GM19023 (cell line): ENCODE results near the gene LMAN1L.

Source experiments
- ATAC-seq: cut with Tn5 transposase; IDR thresholded peaks from one replicate; pipeline ENCODE4 v1.9.1; 2021; ENCODE audit warnings: mild to moderate bottlenecking, moderate library complexity; ENCODE audit not compliant: unreplicated experiment

LMAN1L gene

GRCh38 chr15:74854453-74855022, 41.9 kb downstream of the LMAN1L start:
- ATAC-seq = no peak

GRCh38 chr15:74855857-74856256, 43.2 kb downstream of the LMAN1L start:
- no peak for ATAC-seq

GRCh38 chr15:74856537-74856936, 43.9 kb downstream of the LMAN1L start:
- ATAC-seq = no peak

DNA sequence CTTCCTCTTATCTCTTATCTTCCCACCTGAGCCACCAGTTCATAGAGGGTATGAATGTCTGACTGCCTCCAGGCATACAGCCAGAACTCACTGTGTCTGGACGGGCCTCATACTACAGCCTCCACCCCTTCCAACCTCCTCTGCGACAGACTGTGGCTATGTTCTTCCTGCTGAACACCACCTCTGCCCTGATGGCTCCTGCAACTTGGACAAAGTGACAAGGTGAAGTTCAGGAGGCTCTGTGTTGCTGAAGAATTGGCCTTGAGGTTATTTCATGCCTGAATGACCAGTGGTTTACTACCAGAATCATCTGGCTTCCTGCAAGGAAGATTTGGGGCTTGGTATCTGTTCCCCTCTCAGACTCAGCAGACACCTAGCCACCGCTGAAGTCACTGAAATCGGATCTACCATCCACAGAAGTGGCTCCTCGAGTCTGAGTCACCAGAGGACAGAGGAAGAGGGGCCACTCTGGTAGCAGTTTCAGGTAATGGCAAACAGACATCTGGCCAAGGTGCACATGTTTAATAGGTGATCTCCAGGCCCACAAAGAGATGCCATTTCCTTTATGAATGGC, 44.5 kb downstream of the LMAN1L start:
- ATAC-seq = peak; percentile 62

- ATAC-seq = no peak
These were observed 45.2 kb downstream of the LMAN1L start for GRCh38 chr15:74857671-74858368.

GRCh38 chr15:74858369-74858740, 45.7 kb downstream of the LMAN1L start:
- ATAC-seq = no peak

DNA sequence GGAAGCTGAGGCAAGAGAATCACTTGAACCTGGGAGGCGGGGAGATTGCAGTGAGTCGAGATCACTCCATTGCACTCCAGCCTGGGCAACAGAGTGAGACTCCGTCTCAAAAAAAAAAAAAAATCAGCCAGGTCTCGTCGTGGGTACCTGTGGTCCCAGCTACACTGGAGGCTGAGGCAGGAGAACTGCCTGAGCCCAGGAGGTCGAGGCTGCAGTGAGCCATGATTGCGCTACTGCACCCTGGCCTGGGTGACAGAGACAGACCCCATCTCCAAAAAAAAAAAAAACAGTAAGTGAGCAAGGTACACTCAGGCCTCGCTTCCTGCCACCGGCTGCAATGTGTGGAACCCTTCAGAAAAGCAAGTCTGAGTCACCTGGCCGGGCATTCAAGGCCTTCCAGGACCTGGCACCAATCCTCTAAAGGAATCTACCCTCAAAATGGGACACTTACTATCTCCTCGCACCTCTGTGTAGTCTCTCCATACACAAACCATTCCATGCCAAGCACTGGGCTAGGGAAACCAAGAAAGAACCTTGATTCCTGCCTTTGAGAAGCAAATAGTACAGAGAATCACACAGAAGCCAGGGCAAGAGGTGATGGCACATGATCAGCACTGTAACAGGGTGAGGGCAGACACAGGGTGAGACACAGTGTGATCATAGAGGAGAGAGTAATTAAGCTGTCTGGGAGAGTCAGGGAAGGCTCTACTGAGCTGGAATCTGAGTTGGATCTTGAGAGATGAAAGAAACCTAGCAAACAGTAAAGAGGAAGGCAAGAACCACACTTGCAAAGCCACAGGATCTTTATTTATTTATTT, 50.8 kb downstream of the LMAN1L start:
- ATAC-seq = no peak

- ATAC-seq = no peak
These were observed 51.7 kb downstream of the LMAN1L start for GRCh38 chr15:74864296-74864695.

DNA sequence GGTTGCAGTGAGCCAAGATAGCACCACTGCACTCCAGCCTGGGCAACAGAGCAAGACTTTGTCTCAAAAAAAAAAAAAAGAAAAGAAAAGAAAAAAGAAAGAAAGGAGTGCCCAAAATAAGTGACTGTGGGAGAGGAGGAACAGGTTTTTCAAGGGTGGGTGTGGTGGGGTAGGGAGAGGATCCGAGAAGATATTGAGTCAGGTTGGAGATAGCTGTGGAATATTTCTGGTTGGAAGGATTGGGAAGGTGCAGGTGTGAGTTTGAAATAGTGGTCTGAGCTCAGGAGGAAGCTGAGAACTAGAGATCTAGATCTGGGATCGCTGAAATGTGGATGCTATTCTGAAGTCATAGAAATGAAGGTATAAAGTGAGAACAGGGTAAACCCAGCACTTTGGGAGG, 52.7 kb downstream of the LMAN1L start:
- ATAC-seq = no peak

- no peak for ATAC-seq
These were observed 53.5 kb downstream of the LMAN1L start for GRCh38 chr15:74866090-74866489.

- ATAC-seq = no peak
These were observed 54.9 kb downstream of the LMAN1L start for GRCh38 chr15:74867466-74868038.

DNA sequence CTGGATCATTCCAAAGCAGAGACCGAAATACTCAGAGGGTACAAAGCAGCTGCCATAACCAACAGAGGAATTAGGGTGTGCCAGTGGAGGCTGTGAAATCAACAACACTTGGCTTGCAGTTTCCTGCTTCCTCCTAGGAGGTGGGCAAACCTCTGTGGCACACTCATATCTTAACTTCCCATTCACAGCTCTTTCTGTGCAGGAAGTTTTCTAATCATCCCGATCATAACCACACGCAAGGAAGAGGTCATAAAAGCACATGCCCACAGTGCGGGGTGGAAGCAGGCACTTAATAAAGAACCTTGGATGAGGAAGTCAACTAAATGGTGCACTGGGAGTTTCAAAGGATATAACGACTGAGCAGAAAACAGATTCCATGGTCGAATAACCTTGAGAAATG, 55.4 kb downstream of the LMAN1L start:
- no peak for ATAC-seq

GRCh38 chr15:74869372-74869725, 56.7 kb downstream of the LMAN1L start:
- ATAC-seq = no peak

- ATAC-seq = peak; percentile 47
These were observed 57.2 kb downstream of the LMAN1L start for GRCh38 chr15:74869726-74870407.

DNA sequence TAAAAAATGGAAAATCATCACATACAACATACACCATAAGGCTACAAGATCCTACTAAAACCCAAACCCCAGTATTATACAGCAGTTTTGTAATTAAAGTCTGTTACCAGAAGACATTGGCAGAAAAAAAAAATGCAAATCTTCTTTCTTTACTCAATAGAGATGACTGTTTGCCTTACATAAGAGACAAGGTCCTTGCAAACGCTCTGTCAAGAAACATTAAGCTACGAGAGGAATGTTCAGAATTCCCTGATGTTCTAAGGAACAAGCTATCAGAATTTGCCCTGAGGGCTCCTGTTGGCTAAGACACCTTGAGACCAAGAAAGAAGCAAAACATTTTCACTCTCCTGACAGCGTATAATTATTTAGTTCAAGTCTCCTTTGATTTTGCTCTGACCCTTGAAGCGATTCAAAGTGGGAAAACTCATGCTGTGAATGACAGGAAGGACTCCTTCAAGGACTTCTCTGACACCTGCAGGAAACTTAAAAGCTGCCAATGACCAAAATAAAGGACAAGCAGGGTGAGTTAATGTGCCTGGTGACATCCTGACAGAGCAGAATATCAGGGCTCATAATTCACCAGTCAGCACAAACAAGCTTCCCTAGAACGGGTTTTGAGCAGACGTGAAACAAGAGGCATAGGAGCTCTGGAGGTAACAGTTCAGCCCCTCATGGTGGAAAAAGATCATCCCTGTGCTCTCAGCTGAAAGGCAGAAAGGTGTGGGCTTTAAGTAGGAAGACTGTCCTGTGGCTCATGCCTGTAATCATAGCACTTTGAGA, 58.0 kb downstream of the LMAN1L start:
- no peak for ATAC-seq

GRCh38 chr15:74872702-74873035, 60.0 kb downstream of the LMAN1L start:
- ATAC-seq = no peak

- peak; percentile 76 for ATAC-seq
These were observed 60.6 kb downstream of the LMAN1L start, which contains the start of gene SCAMP2 for GRCh38 chr15:74873036-74873755. Gene SCAMP2 (minus strand): TSS chr15:74873365. CDS start chr15:74873255, 110 bp downstream.

GRCh38 chr15:74873756-74874424, 61.3 kb downstream of the LMAN1L start:
- no peak for ATAC-seq
